Lower lobe of right lung (tissue), 2 donors: ENCODE measurements around the gene SRRD. TPM values are rescaled to one million over a fixed set of nuclear protein-coding genes. Genes with fewer than 3 reads are reported as not detected.

ENCODE experiments used
- ATAC-seq, 2 donors: fragments of 200-7000 bp; cut with Tn5 transposase; one replicate each; pipeline ENCODE4 v1.9.1; 2020 to 2022; ENCODE audit warnings: mild to moderate bottlenecking in 2 of 2, moderate library complexity in 2 of 2
- DNase-seq: peaks from one replicate; pipeline ENCODE4 v3.0.0-alpha.2; 2020
- H3K27ac ChIP-seq: fragments of 200-600 bp; one replicate; pipeline ENCODE4 v1.8.0; 2022
- H3K27me3 ChIP-seq: fragments of 200-600 bp; one replicate; pipeline ENCODE4 v1.8.0; 2022; ENCODE audit warnings: low read depth
- H3K36me3 ChIP-seq: fragments of 200-600 bp; one replicate; pipeline ENCODE4 v1.8.0; 2022; ENCODE audit warnings: mild to moderate bottlenecking
- H3K4me1 ChIP-seq: fragments of 200-600 bp; one replicate; pipeline ENCODE4 v1.8.0; 2022
- H3K4me3 ChIP-seq: fragments of 200-600 bp; one replicate; pipeline ENCODE4 v1.8.0; 2022; ENCODE audit warnings: mild to moderate bottlenecking
- H3K9me3 ChIP-seq: fragments of 200-600 bp; one replicate; pipeline ENCODE4 v1.8.0; 2022
- CTCF ChIP-seq: fragments of 200-600 bp; IDR thresholded peaks from one replicate; pipeline ENCODE4 v1.8.0; 2022; ENCODE audit warnings: antibody characterized with exemption, mild to moderate bottlenecking
- intact Hi-C: fragments of 100-400 bp; cut with DNase I; formaldehyde crosslinking; loops from one replicate; pipeline ENCODE4 v1.11.0; 2022
- total RNA-seq: library from RNA; stranded (reverse); fragmentation: NEBNext Ultra II Directional; extraction: Animal tissue kit (Norgen Biotek cat#: 25700); gene quantifications from one replicate; pipeline ENCODE4 v1.2.1, GENCODE V29; 2021
- donor health status: DM: no; HTN: yes; CAD: no; lungs with severe emphysema.

SRRD gene
- total RNA-seq, 1 donor from 2014 or later = 18.1 TPM

- Histone ChIP-seq H3K4me3 (peak overlapping the region; percentile 100), H3K27me3 (no peaks in the 10 kb centered on the region)
- intact Hi-C loops = no loop called here
These were observed 1.3 kb downstream of the SRRD start for GRCh38 chr22:26485013-26485412.

GRCh38 chr22:26485806-26486390 is 2.2 kb downstream of the SRRD start:
- no peak for DNase-seq
- intact Hi-C loops = no loop called here

More at GRCh38 chr22:26485013-26485412, 1.3 kb downstream of the SRRD start:
- peaks cover 37% of the 10 kb centered on the region for H3K36me3 ChIP-seq
- no peak for ATAC-seq
- DNase-seq = no peak
- peak overlapping the region; percentile 99 for H3K27ac ChIP-seq
- TF ChIP-seq CTCF = no peak
- no peaks in the 10 kb centered on the region for H3K9me3 ChIP-seq
- peaks cover 53% of the 10 kb centered on the region for H3K4me1 ChIP-seq

GRCh38 chr22:26486394-26486793 is 2.7 kb downstream of the SRRD start:
- DNase-seq = no peak
- Histone ChIP-seq H3K36me3 (peaks cover 49% of the 10 kb centered on the region), H3K9me3 (no peaks in the 10 kb centered on the region), H3K4me3 (no peak overlapping the region), H3K4me1 (peaks cover 40% of the 10 kb centered on the region), H3K27ac (no peak overlapping the region), H3K27me3 (no peaks in the 10 kb centered on the region)
- intact Hi-C loops = no loop called here
- no peak for TF ChIP-seq CTCF
- ATAC-seq = no peak

More at GRCh38 chr22:26485806-26486390, 2.2 kb downstream of the SRRD start:
- TF ChIP-seq CTCF = no peak
- peaks cover 45% of the 10 kb centered on the region for H3K4me1 ChIP-seq
- H3K36me3 ChIP-seq = peaks cover 46% of the 10 kb centered on the region
- no peaks in the 10 kb centered on the region for H3K9me3 ChIP-seq
- no peak for ATAC-seq
- H3K27ac ChIP-seq = no peak overlapping the region
- H3K27me3 ChIP-seq = no peaks in the 10 kb centered on the region
- no peak overlapping the region for H3K4me3 ChIP-seq

- H3K4me1 ChIP-seq = peaks cover 24% of the 10 kb centered on the region
- H3K27me3 ChIP-seq = no peaks in the 10 kb centered on the region
- H3K9me3 ChIP-seq = no peaks in the 10 kb centered on the region
- DNase-seq = no peak
- H3K36me3 ChIP-seq = peaks cover 65% of the 10 kb centered on the region
- intact Hi-C loops = no loop called here
- ATAC-seq = no peak
- no peak overlapping the region for H3K27ac ChIP-seq
- H3K4me3 ChIP-seq = no peak overlapping the region
- TF ChIP-seq CTCF = no peak
These were observed 4.3 kb downstream of the SRRD start for GRCh38 chr22:26487996-26488395.

- ATAC-seq = no peak
- H3K4me3 ChIP-seq = no peak overlapping the region
- H3K27ac ChIP-seq = no peak overlapping the region
- peaks cover 18% of the 10 kb centered on the region for H3K4me1 ChIP-seq
- TF ChIP-seq CTCF = no peak
- peaks cover 80% of the 10 kb centered on the region for H3K36me3 ChIP-seq
- H3K27me3 ChIP-seq = no peaks in the 10 kb centered on the region
- DNase-seq = no peak
- no peaks in the 10 kb centered on the region for H3K9me3 ChIP-seq
- intact Hi-C loops = no loop called here
These were observed 5.9 kb downstream of the SRRD start for GRCh38 chr22:26489447-26490036.
